Measurements from ENCODE around the gene ZSCAN25.

DNA sequence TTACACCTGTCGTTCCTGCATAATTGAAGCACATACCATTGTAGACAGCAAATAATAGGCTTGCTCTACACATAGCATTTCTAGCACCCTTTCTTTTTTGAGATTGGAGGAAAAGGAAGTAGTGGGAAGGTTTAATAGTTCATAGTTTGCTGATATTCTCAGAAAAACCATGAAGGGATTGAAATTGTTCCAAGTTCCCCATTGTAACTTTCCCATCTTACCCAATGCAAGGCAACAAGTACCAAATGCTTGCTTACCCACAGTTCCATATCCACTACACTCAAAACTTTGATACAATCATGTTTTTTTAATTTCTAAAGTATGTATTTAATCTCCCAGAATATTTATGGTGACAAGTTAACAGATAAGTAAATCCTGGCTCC lies 49.3 kb downstream of the ZSCAN25 start:
- TF ChIP-seq, protein P1, sequence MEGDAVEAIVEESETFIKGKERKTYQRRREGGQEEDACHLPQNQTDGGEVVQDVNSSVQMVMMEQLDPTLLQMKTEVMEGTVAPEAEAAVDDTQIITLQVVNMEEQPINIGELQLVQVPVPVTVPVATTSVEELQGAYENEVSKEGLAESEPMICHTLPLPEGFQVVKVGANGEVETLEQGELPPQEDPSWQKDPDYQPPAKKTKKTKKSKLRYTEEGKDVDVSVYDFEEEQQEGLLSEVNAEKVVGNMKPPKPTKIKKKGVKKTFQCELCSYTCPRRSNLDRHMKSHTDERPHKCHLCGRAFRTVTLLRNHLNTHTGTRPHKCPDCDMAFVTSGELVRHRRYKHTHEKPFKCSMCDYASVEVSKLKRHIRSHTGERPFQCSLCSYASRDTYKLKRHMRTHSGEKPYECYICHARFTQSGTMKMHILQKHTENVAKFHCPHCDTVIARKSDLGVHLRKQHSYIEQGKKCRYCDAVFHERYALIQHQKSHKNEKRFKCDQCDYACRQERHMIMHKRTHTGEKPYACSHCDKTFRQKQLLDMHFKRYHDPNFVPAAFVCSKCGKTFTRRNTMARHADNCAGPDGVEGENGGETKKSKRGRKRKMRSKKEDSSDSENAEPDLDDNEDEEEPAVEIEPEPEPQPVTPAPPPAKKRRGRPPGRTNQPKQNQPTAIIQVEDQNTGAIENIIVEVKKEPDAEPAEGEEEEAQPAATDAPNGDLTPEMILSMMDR (IDR thresholded peaks at IDR 0.05), result no peak
- no peak for TF ChIP-seq POLR2A (IDR thresholded peaks at IDR 0.05)

Measured in right lobe of liver (tissue), 4 donors.